Activated B cell treated with CpG ODN at 0.5 μM for 24 hours (primary cell): Measurements from ENCODE around the gene ZNF444. TPM values are rescaled to one million over a fixed set of nuclear protein-coding genes. Genes with fewer than 3 reads are reported as not detected.

Experiments used
- ATAC-seq: fragments of 200-7000 bp; cut with Tn5 transposase; one replicate; pipeline ENCODE4 v1.10.0; 2021; ENCODE audit warnings: low read depth, mild to moderate bottlenecking, moderate library complexity
- CTCF ChIA-PET: fragments of 350-600 bp; sonication (Branson Sonifier 250); formaldehyde crosslinking; loops from one replicate; lab custom pipeline; 2021; ENCODE audit warnings: antibody characterized with exemption; lab: Charles Lee
- POLR2A ChIA-PET: fragments of 350-600 bp; sonication (Branson Sonifier 250); formaldehyde crosslinking; loops from one replicate; lab custom pipeline; 2021; ENCODE audit warnings: antibody characterized with exemption; lab: Charles Lee
- DNase-seq: peaks from one replicate; pipeline ENCODE4 v3.0.0; 2022
- H3K27ac Mint-ChIP-seq: one replicate; pipeline ENCODE4 v1.8.0; 2020; ENCODE audit warnings: mixed read lengths
- H3K27me3 Mint-ChIP-seq: one replicate; pipeline ENCODE4 v1.8.0; 2021; ENCODE audit warnings: mixed read lengths
- H3K36me3 Mint-ChIP-seq: one replicate; pipeline ENCODE4 v1.8.0; 2021; ENCODE audit warnings: low read depth, mixed read lengths
- H3K4me1 Mint-ChIP-seq: one replicate; pipeline ENCODE4 v1.8.0; 2021; ENCODE audit warnings: mixed read lengths
- H3K4me3 Mint-ChIP-seq: one replicate; pipeline ENCODE4 v1.8.0; 2020; ENCODE audit warnings: mild to moderate bottlenecking, mixed read lengths
- H3K9me3 Mint-ChIP-seq: one replicate; pipeline ENCODE4 v1.8.0; 2020; ENCODE audit warnings: mixed read lengths
- CTCF ChIP-seq: fragments of 200-600 bp; IDR thresholded peaks from one replicate; pipeline ENCODE4 v1.8.0; 2022; ENCODE audit warnings: antibody characterized with exemption, mild to moderate bottlenecking
- intact Hi-C: fragments of 100-400 bp; cut with micrococcal nuclease; formaldehyde crosslinking; loops from one replicate; pipeline ENCODE4 v1.15.1; 2024
- total RNA-seq: library from RNA; stranded (reverse); gene quantifications from 2 replicates; pipeline ENCODE4 v1.2.3, GENCODE V29; 2022

The ZNF444 gene
- total RNA-seq, 1 donor from 2014 or later: 32.1 TPM

DNA sequence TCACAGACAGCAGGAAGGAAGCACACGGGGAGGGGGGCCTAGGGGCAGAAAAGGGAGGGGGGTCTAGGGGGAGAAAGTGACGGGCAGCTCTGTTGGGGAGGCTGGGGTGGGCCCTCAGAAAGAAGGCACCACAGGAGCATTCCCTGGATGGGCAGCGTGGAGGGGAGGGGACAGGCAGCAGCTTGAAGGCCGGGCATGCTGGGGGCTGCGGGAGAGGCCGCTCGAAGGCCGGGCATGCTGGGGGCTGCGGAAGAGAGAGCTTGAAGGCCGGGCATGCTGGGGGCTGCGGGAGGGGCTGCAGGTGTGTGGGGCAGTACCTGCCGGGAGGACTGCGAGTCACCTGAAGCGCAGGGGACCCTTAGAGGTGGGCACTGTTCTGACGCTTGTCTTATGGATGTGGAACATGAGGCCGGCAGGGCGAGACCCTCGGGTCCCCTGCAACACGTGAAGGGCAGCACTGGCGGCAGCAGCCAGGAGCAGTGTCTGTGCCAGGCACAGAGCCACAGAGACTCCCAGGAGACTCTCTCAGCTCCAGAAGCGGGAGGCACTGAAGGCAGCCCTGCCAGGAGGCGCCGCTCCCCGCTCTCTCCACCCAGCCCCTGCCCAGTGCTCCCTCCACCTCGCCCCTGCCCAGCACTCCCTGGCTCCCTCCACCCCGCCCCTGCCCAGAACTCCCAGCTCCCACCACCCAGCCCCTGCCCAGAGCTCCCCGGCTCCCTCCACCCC, 33.3 kb upstream of the ZNF444 start:
- peaks cover 76% of the 10 kb centered on the region for H3K4me1 Mint-ChIP-seq
- H3K27ac Mint-ChIP-seq: no peak overlapping the region
- no peak overlapping the region for H3K4me3 Mint-ChIP-seq
- H3K9me3 Mint-ChIP-seq: no peaks in the 10 kb centered on the region
- peaks cover 17% of the 10 kb centered on the region for H3K36me3 Mint-ChIP-seq
- intact Hi-C loops: no loop called here
- ATAC-seq (no peak), DNase-seq (no peak)
- TF ChIP-seq CTCF: no peak
- POLR2A ChIA-PET: interaction anchor here (0.6 to 0.8 kb wide), 2 partner anchors 33 to 475 kb away, joined by 4 to 8 read pairs; partner anchors contain the start of gene ZNF444
- H3K27me3 Mint-ChIP-seq: no peaks in the 10 kb centered on the region
- CTCF ChIA-PET: no interaction called here

DNA sequence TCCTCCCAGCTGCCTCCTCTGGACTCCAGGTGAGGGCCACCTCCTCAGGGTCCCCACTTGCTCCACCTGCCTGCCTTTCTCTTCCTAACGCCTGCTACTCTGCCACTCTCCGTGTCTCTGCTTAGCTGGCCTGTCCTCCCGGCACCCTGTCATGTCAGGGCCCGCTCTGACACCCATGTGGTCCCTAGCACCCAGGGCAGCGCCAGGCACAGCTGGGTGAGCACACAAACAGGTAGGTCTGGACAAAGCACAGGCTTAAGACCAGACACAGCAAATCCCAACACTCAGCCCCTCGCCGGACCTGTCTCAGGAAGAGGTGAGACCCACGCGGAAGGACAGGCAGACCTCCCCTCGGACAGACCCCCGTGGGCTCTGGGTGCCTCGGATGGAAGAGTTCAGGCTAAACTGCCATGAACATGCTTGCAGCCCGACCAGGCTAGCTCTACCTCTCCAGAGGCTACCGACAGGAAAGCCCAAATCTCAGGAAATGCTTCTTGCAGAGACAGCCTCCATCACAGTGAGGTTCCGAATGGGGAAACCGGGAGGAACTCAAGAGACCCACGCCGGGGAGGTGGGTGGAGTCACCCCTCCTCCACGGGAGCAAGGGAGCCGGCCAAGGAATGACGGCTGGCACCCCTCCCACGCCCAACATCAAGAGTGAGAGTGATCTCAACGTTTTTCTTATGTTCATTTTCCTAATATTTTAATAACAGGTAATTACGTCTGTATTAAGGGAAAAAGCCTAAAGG, 32.5 kb upstream of the ZNF444 start:
- Mint-ChIP-seq H3K4me3 (peak overlapping the region; percentile 7), H3K9me3 (no peaks in the 10 kb centered on the region), H3K27ac (peak overlapping the region; percentile 72), H3K27me3 (no peaks in the 10 kb centered on the region), H3K36me3 (peaks cover 17% of the 10 kb centered on the region), H3K4me1 (peaks cover 84% of the 10 kb centered on the region)
- POLR2A ChIA-PET: interaction anchor here (0.6 to 0.8 kb wide), 3 partner anchors 25 to 476 kb away, joined by 4 to 8 read pairs (median 5); partner anchors contain the start of gene ZNF444
- DNase-seq (no peak), ATAC-seq (no peak)
- intact Hi-C loops: no loop called here
- no peak for TF ChIP-seq CTCF
- CTCF ChIA-PET: no interaction called here

DNA sequence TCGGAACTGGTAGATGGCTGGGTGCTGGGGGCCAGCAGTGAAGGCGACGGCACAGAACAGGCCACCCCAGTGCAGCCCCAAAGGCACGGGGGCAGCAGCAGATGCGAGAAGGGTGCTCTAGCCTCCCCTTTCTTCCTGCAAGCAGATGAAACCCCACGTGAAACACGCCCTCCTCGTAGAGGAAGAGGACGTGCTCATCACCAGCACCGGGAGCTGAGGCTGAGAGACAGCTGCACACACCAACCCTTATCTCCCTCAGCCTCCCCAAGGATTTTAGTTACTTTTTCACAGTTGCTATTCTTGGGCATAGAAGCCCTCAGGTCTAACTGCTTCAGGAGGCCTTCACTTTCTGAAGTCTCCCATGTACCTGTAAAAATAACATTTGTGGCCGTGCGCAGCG, 31.9 kb upstream of the ZNF444 start:
- TF ChIP-seq CTCF: no peak
- H3K4me3 Mint-ChIP-seq: peak overlapping the region; percentile 28
- peaks cover 89% of the 10 kb centered on the region for H3K4me1 Mint-ChIP-seq
- H3K27ac Mint-ChIP-seq: peak overlapping the region; percentile 30
- ChIA-PET POLR2A (interaction anchor here (0.6 to 4.0 kb wide), 2 partner anchors 11 to 24 kb away, joined by 5 to 51 read pairs; partner anchors contain the start of gene ZNF787), CTCF (no interaction called here)
- ATAC-seq: no peak
- intact Hi-C loops: no loop called here
- no peak for DNase-seq
- no peaks in the 10 kb centered on the region for H3K9me3 Mint-ChIP-seq
- peaks cover 17% of the 10 kb centered on the region for H3K36me3 Mint-ChIP-seq
- no peaks in the 10 kb centered on the region for H3K27me3 Mint-ChIP-seq

DNA sequence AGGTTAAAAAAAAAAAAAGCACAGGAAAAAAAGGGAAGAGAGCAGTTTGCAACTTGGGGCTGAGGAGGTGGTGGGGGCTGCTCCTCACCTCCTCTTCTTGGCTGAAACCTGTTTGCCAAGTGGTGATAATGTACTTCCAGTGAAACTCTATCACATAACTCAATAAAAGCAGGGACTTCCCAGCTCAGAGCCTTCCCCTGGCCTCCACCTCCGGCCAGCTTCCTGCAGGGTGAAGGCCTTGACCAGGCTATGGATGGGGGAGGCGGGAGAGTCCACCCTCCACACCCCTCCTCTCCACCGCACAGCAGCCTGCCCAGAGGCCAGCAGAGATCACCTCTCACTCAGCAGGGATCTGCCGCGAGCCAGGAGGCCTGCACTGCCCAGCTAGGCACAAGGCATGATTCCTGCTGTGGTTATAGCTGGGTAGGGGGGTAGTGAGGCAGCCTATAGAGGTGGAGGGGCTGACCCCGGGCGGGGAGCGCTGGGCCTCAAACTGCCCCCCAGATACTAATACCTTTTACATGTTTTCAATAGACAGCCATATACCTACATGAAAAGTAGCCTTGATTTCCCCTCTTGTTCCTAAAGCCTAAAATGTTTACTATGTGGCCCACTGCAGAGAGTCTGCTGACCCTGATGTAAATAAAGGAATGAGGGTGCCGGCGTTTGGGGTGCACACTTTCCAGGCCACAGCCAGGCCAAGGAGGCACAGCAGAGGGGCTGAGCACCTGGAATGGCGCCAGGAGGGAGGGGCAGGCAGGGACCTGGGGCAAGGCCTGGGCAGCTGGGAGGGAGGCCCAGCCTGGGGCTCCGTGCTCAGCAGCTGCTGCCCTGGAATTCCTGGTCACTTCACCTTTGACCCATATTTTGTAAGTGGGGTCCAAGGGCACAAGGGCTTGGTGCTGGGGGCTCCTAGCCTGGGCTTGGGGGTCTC, 30.3 kb upstream of the ZNF444 start:
- Mint-ChIP-seq H3K4me1 (peaks cover 89% of the 10 kb centered on the region), H3K36me3 (peaks cover 18% of the 10 kb centered on the region), H3K4me3 (peak overlapping the region; percentile 77), H3K9me3 (no peaks in the 10 kb centered on the region), H3K27me3 (no peaks in the 10 kb centered on the region), H3K27ac (peak overlapping the region; percentile 84)
- no peak for ATAC-seq
- TF ChIP-seq CTCF: no peak
- ChIA-PET POLR2A (interaction anchor here (0.9 to 4.0 kb wide), 3 partner anchors 10 to 30 kb away, joined by 3 to 51 read pairs (median 5); partner anchors contain the start of genes ZNF444 and ZNF787), CTCF (interaction anchor here (1.0 kb wide), 1 partner anchor 142 kb away, joined by 3 read pairs; no protein-coding TSS in a partner anchor)
- intact Hi-C loops: loop anchor here (1.0 to 2.0 kb wide), 4 partner anchors 11 to 205 kb away; partner anchors contain the start of genes ZNF444 and ZNF787
- no peak for DNase-seq
